HepG2 (cell line): ENCODE measurements around the gene TMEM170B. TPM values are rescaled to one million over a fixed set of nuclear protein-coding genes. Genes with fewer than 3 reads are reported as not detected.

Experiments used
- ARNT2 ChIP-seq: sonication (generic); formaldehyde crosslinking; IDR thresholded peaks from 2 replicates; pipeline ENCODE4 v1.8.0; 2022; ENCODE audit warnings: mild to moderate bottlenecking, low read depth, missing genetic modification reagents, moderate library complexity
- ATF5 ChIP-seq: sonication (generic); formaldehyde crosslinking; IDR thresholded peaks from 2 replicates; pipeline ENCODE4 v1.4.0; 2020; ENCODE audit warnings: mild to moderate bottlenecking, low read depth, missing genetic modification reagents
- IRF2 ChIP-seq: IDR thresholded peaks from 2 replicates; pipeline ENCODE4 v1.6.1; 2018; ENCODE audit warnings: missing genetic modification reagents, missing compliant biosample characterization
- KAT7 ChIP-seq: IDR thresholded peaks from 2 replicates; pipeline ENCODE4 v1.6.1; 2018; ENCODE audit warnings: borderline replicate concordance, missing compliant biosample characterization
- KLF6 ChIP-seq: IDR thresholded peaks from 2 replicates; pipeline ENCODE4 v1.8.0; 2016; ENCODE audit warnings: missing biosample characterization, missing genetic modification reagents
- KLF9 ChIP-seq: IDR thresholded peaks from 2 replicates; pipeline ENCODE4 v1.6.1; 2016; ENCODE audit warnings: low read depth
- NCOA2 ChIP-seq: sonication (generic); formaldehyde crosslinking; IDR thresholded peaks from 2 replicates; pipeline ENCODE4 v1.8.0; 2022; ENCODE audit warnings: inconsistent platforms
- NFE2L2 ChIP-seq: fragments of 150-350 bp; IDR thresholded peaks from 2 replicates; pipeline ENCODE4 v1.6.1; 2014; ENCODE audit warnings: low read length
- NRL ChIP-seq: sonication (generic); formaldehyde crosslinking; IDR thresholded peaks from 2 replicates; pipeline ENCODE4 v1.5.0; 2020; ENCODE audit warnings: missing genetic modification reagents, mild to moderate bottlenecking, moderate library complexity, borderline replicate concordance
- PHF8 ChIP-seq: sonication (generic); formaldehyde crosslinking; IDR thresholded peaks from 2 replicates; pipeline ENCODE4 v1.5.0; 2020; ENCODE audit warnings: missing genetic modification reagents
- RELA ChIP-seq: sonication (generic); formaldehyde crosslinking; IDR thresholded peaks from 2 replicates; pipeline ENCODE4 v1.4.0; 2020; ENCODE audit warnings: missing genetic modification reagents
- RFX3 ChIP-seq: IDR thresholded peaks from 2 replicates; pipeline ENCODE4 v1.6.1; 2016; ENCODE audit warnings: missing biosample characterization, missing genetic modification reagents
- SALL2 ChIP-seq: sonication (generic); formaldehyde crosslinking; IDR thresholded peaks from 2 replicates; pipeline ENCODE4 v1.8.1; 2023; ENCODE audit warnings: mild to moderate bottlenecking, missing genetic modification reagents, inconsistent platforms
- SMAD3 ChIP-seq: sonication (generic); formaldehyde crosslinking; IDR thresholded peaks from 2 replicates; pipeline ENCODE4 v1.4.0; 2020; ENCODE audit warnings: missing genetic modification reagents
- SMARCE1 ChIP-seq: fragments of 450-650 bp; IDR thresholded peaks from 2 replicates; pipeline ENCODE4 v1.6.1; 2017; ENCODE audit warnings: borderline replicate concordance
- SPEN ChIP-seq: sonication (generic); formaldehyde crosslinking; IDR thresholded peaks from 2 replicates; pipeline ENCODE4 v1.5.1; 2020; ENCODE audit warnings: low read depth, mild to moderate bottlenecking, missing genetic modification reagents
- U2AF2 ChIP-seq: fragments of 200-400 bp; formaldehyde crosslinking; IDR thresholded peaks from 2 replicates; pipeline ENCODE4 v1.6.1; 2017; ENCODE audit warnings: low read depth, mild to moderate bottlenecking, low read length
- XBP1 ChIP-seq: sonication (generic); formaldehyde crosslinking; IDR thresholded peaks from 2 replicates; pipeline ENCODE4 v1.5.0; 2020; ENCODE audit warnings: missing genetic modification reagents
- ZBTB39 ChIP-seq: sonication (generic); formaldehyde crosslinking; IDR thresholded peaks from 2 replicates; pipeline ENCODE4 v1.5.0; 2020; ENCODE audit warnings: missing genetic modification reagents
- ZFP91 ChIP-seq: sonication (generic); formaldehyde crosslinking; IDR thresholded peaks from 2 replicates; pipeline ENCODE4 v1.9.0; 2022; ENCODE audit warnings: missing genetic modification reagents, mild to moderate bottlenecking, borderline replicate concordance
- ZNF253 ChIP-seq: sonication (generic); formaldehyde crosslinking; IDR thresholded peaks from 2 replicates; pipeline ENCODE4 v1.8.0; 2022; ENCODE audit warnings: mild to moderate bottlenecking, missing genetic modification reagents, borderline replicate concordance
- ZNF329 ChIP-seq: sonication (generic); formaldehyde crosslinking; IDR thresholded peaks from 2 replicates; pipeline ENCODE4 v1.9.0; 2021; ENCODE audit warnings: low read depth, mild to moderate bottlenecking, missing genetic modification reagents
- ZNF460 ChIP-seq: sonication (generic); formaldehyde crosslinking; IDR thresholded peaks from 2 replicates; pipeline ENCODE4 v1.5.1; 2020; ENCODE audit warnings: missing genetic modification reagents, mild to moderate bottlenecking, borderline replicate concordance
- ZNF547 ChIP-seq: sonication (generic); formaldehyde crosslinking; IDR thresholded peaks from 2 replicates; pipeline ENCODE4 v1.5.1; 2020; ENCODE audit warnings: mild to moderate bottlenecking, missing genetic modification reagents
- ZNF567 ChIP-seq: sonication (generic); formaldehyde crosslinking; IDR thresholded peaks from 2 replicates; pipeline ENCODE4 v1.8.1; 2023; ENCODE audit warnings: mild to moderate bottlenecking, missing genetic modification reagents, borderline replicate concordance
- ZNF644 ChIP-seq: IDR thresholded peaks from 2 replicates; pipeline ENCODE4 v1.6.1; 2016; ENCODE audit warnings: low read depth
- ZSCAN31 ChIP-seq: sonication (generic); formaldehyde crosslinking; IDR thresholded peaks from 2 replicates; pipeline ENCODE4 v1.5.0; 2020; ENCODE audit warnings: low read depth, mild to moderate bottlenecking, missing genetic modification reagents
- polyA plus RNA-seq, 8 experiments: library from polyadenylated mRNA; depleted of rRNA in 3 of 8; stranded (reverse) in 7 of 8; unstranded in 1 of 8; fragments of >200 nt; fragmentation: Illumina TruSeq in 4 of 8; extraction: Trizol in 4 of 8; gene quantifications; 2 replicates each; pipeline versions ENCODE4 v1.2.1 to v1.2.3, GENCODE V29; 2011 to 2016; ENCODE audit warnings: low read depth in 4 of 8, missing spikeins in 1 of 8, mixed read lengths in 1 of 8; ENCODE audit not compliant: insufficient read depth in 1 of 8
- total RNA-seq, 5 experiments: library from RNA; depleted of rRNA; stranded (reverse); fragments of >200 nt; fragmentation: Illumina TruSeq; extraction: Trizol; gene quantifications; 2 replicates each; pipeline ENCODE4 v1.2.3, GENCODE V29; 2016; ENCODE audit warnings: low read depth in 1 of 5
- TF ChIP-seq, protein P1 (sequence below): sonication (generic); formaldehyde crosslinking; IDR thresholded peaks from 2 replicates; pipeline ENCODE4 v1.8.0; 2023; ENCODE audit warnings: mild to moderate bottlenecking, missing genetic modification reagents

TMEM170B gene
- total and polyA plus RNA-seq, 2 of the 13 experiments (the other 11 are each of a cell fraction or from before 2014, with no cell fraction given): 3.3 to 9.4 TPM

GRCh38 chr6:11575408-11576033 is 38.0 kb downstream of the TMEM170B start (continued):
- TF ChIP-seq NCOA2 (CRISPR knock-in tag): no peak
- TF ChIP-seq PHF8 (CRISPR knock-in tag): no peak
- no peak for TF ChIP-seq KAT7 (CRISPR knock-in tag)
- no peak for TF ChIP-seq RELA (CRISPR knock-in tag)
- TF ChIP-seq NRL: no peak
- no peak for TF ChIP-seq SMARCE1
- no peak for TF ChIP-seq ATF5 (CRISPR knock-in tag)
- no peak for TF ChIP-seq ZNF329 (CRISPR knock-in tag)
- TF ChIP-seq, protein P1, sequence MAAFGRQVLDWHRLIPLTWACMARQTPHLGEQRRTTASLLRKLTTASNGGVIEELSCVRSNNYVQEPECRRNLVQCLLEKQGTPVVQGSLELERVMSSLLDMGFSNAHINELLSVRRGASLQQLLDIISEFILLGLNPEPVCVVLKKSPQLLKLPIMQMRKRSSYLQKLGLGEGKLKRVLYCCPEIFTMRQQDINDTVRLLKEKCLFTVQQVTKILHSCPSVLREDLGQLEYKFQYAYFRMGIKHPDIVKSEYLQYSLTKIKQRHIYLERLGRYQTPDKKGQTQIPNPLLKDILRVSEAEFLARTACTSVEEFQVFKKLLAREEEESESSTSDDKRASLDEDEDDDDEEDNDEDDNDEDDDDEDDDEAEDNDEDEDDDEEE (CRISPR knock-in tag): no peak
- TF ChIP-seq RFX3: no peak
- TF ChIP-seq ZNF644 (CRISPR knock-in tag): peak; percentile 60; the same call in 1 of the 2 replicates
- no peak for TF ChIP-seq NFE2L2
- no peak for TF ChIP-seq ZNF460 (CRISPR knock-in tag)
- TF ChIP-seq KLF9 (CRISPR knock-in tag): no peak
- 0 out of 2 replicates have a peak, but pooled peaks have one; percentile 29 for TF ChIP-seq SPEN
- TF ChIP-seq SALL2 (CRISPR knock-in tag): no peak
- no peak for TF ChIP-seq ZNF253 (CRISPR knock-in tag)
- TF ChIP-seq ZNF547 (CRISPR knock-in tag): peak; percentile 67; the same call in 1 of the 2 replicates
- no peak for TF ChIP-seq XBP1 (CRISPR knock-in tag)
- 0 out of 2 replicates have a peak, but pooled peaks have one; percentile 70 for TF ChIP-seq IRF2 (CRISPR knock-in tag)
- peak; percentile 51; the same call in 1 of the 2 replicates for TF ChIP-seq ARNT2
- peak; percentile 45; the same call in 1 of the 2 replicates for TF ChIP-seq ZSCAN31 (CRISPR knock-in tag)
- TF ChIP-seq KLF6: peak; percentile 59; the same call in 1 of the 2 replicates
- TF ChIP-seq ZNF567 (CRISPR knock-in tag): no peak
- no peak for TF ChIP-seq ZFP91
- 0 out of 2 replicates have a peak, but pooled peaks have one; percentile 22 for TF ChIP-seq SMAD3
- TF ChIP-seq ZBTB39 (CRISPR knock-in tag): no peak
- no peak for TF ChIP-seq U2AF2
